HEK293 (cell line): ENCODE results near the gene RNF123.
A peak's percentile ranks its signal among the peaks of the same experiment; 100 is the strongest.

ENCODE experiments used
- GLIS1 ChIP-seq: fragments of 450-650 bp; formaldehyde crosslinking; IDR thresholded peaks from 2 replicates; pipeline ENCODE4 v1.5.1; 2016; ENCODE audit warnings: missing biosample characterization, missing genetic modification characterization
- HOXA7 ChIP-seq: sonication (generic); formaldehyde crosslinking; IDR thresholded peaks from 2 replicates; pipeline ENCODE4 v1.8.1; 2022; ENCODE audit warnings: missing genetic modification reagents, borderline replicate concordance
- KLF10 ChIP-seq: fragments of 450-650 bp; IDR thresholded peaks from 2 replicates; pipeline ENCODE4 v1.5.1; 2018; ENCODE audit warnings: missing biosample characterization, mild to moderate bottlenecking, missing genetic modification characterization
- SALL2 ChIP-seq: fragments of 450-650 bp; formaldehyde crosslinking; IDR thresholded peaks from 2 replicates; pipeline ENCODE4 v1.5.0; 2017; ENCODE audit warnings: missing biosample characterization, mild to moderate bottlenecking, missing genetic modification characterization, borderline replicate concordance
- SP2 ChIP-seq: fragments of 450-650 bp; formaldehyde crosslinking; IDR thresholded peaks from 2 replicates; pipeline ENCODE4 v1.5.1; 2016; ENCODE audit warnings: missing biosample characterization, missing genetic modification characterization
- SP7 ChIP-seq: fragments of 450-650 bp; formaldehyde crosslinking; IDR thresholded peaks from 2 replicates; pipeline ENCODE4 v1.5.1; 2016; ENCODE audit warnings: missing biosample characterization, missing genetic modification characterization
- ZBTB1 ChIP-seq: fragments of 450-650 bp; formaldehyde crosslinking; IDR thresholded peaks from 2 replicates; pipeline ENCODE4 v1.5.1; 2016; ENCODE audit warnings: missing biosample characterization, missing genetic modification characterization
- ZBTB20 ChIP-seq: fragments of 450-650 bp; formaldehyde crosslinking; IDR thresholded peaks from 2 replicates; pipeline ENCODE4 v1.5.1; 2016; ENCODE audit warnings: missing biosample characterization, missing genetic modification characterization
- ZBTB26 ChIP-seq: fragments of 450-650 bp; formaldehyde crosslinking; optimal IDR thresholded peaks from 2 replicates; pipeline ENCODE3; 2016; ENCODE audit warnings: missing biosample characterization, mild to moderate bottlenecking, missing genetic modification characterization
- ZNF138 ChIP-seq: fragments of 450-650 bp; formaldehyde crosslinking; IDR thresholded peaks from 2 replicates; pipeline ENCODE4 v1.5.1; 2016; ENCODE audit warnings: missing biosample characterization, missing genetic modification characterization, borderline replicate concordance
- ZNF2 ChIP-seq: fragments of 450-650 bp; formaldehyde crosslinking; IDR thresholded peaks from 2 replicates; pipeline ENCODE4 v1.5.1; 2016; ENCODE audit warnings: missing biosample characterization, missing genetic modification characterization
- ZNF214 ChIP-seq: fragments of 450-650 bp; formaldehyde crosslinking; IDR thresholded peaks from 2 replicates; pipeline ENCODE4 v1.5.1; 2017; ENCODE audit warnings: missing biosample characterization, mild to moderate bottlenecking, missing genetic modification characterization, borderline replicate concordance
- ZNF239 ChIP-seq: fragments of 450-650 bp; formaldehyde crosslinking; IDR thresholded peaks from 2 replicates; pipeline ENCODE4 v1.5.1; 2016; ENCODE audit warnings: missing biosample characterization, missing genetic modification characterization
- ZNF324 ChIP-seq: fragments of 450-650 bp; formaldehyde crosslinking; IDR thresholded peaks from 2 replicates; pipeline ENCODE4 v1.5.1; 2016; ENCODE audit warnings: missing biosample characterization, missing genetic modification characterization
- ZNF48 ChIP-seq: fragments of 450-650 bp; formaldehyde crosslinking; IDR thresholded peaks from 2 replicates; pipeline ENCODE4 v1.5.1; 2016; ENCODE audit warnings: missing biosample characterization, missing genetic modification characterization
- ZNF501 ChIP-seq: fragments of 450-650 bp; formaldehyde crosslinking; IDR thresholded peaks from 2 replicates; pipeline ENCODE4 v1.5.1; 2016; ENCODE audit warnings: missing biosample characterization, missing genetic modification characterization
- ZNF518A ChIP-seq: fragments of 450-650 bp; formaldehyde crosslinking; conservative IDR thresholded peaks from 2 replicates; pipeline ENCODE4 v1.5.1; 2016; ENCODE audit warnings: low read depth, missing biosample characterization, missing genetic modification characterization
- ZNF521 ChIP-seq: fragments of 450-650 bp; formaldehyde crosslinking; IDR thresholded peaks from 2 replicates; pipeline ENCODE4 v1.5.1; 2017; ENCODE audit warnings: missing biosample characterization, mild to moderate bottlenecking, missing genetic modification characterization
- ZNF558 ChIP-seq: fragments of 450-650 bp; formaldehyde crosslinking; IDR thresholded peaks from 2 replicates; pipeline ENCODE4 v1.5.1; 2016; ENCODE audit warnings: missing biosample characterization, missing genetic modification characterization
- ZNF670 ChIP-seq: fragments of 450-650 bp; formaldehyde crosslinking; IDR thresholded peaks from 2 replicates; pipeline ENCODE4 v1.5.1; 2016; ENCODE audit warnings: missing biosample characterization, missing genetic modification characterization, low read depth
- TF ChIP-seq, protein P1 (sequence below): fragments of 450-650 bp; formaldehyde crosslinking; IDR thresholded peaks from 2 replicates; pipeline ENCODE4 v1.5.1; 2017; ENCODE audit warnings: missing biosample characterization, missing genetic modification characterization
- TF ChIP-seq, protein P2 (sequence below): fragments of 450-650 bp; formaldehyde crosslinking; IDR thresholded peaks from 2 replicates; pipeline ENCODE4 v1.5.1; 2016; ENCODE audit warnings: missing biosample characterization, missing genetic modification characterization
- TF ChIP-seq, protein P3 (sequence below): fragments of 450-650 bp; formaldehyde crosslinking; IDR thresholded peaks from 2 replicates; pipeline ENCODE4 v1.5.1; 2016; ENCODE audit warnings: missing biosample characterization, missing genetic modification characterization
- TF ChIP-seq, protein P4 (sequence below): fragments of 450-650 bp; formaldehyde crosslinking; IDR thresholded peaks from 2 replicates; pipeline ENCODE4 v1.5.1; 2016; ENCODE audit warnings: missing biosample characterization, missing genetic modification characterization, borderline replicate concordance

RNF123 gene

DNA sequence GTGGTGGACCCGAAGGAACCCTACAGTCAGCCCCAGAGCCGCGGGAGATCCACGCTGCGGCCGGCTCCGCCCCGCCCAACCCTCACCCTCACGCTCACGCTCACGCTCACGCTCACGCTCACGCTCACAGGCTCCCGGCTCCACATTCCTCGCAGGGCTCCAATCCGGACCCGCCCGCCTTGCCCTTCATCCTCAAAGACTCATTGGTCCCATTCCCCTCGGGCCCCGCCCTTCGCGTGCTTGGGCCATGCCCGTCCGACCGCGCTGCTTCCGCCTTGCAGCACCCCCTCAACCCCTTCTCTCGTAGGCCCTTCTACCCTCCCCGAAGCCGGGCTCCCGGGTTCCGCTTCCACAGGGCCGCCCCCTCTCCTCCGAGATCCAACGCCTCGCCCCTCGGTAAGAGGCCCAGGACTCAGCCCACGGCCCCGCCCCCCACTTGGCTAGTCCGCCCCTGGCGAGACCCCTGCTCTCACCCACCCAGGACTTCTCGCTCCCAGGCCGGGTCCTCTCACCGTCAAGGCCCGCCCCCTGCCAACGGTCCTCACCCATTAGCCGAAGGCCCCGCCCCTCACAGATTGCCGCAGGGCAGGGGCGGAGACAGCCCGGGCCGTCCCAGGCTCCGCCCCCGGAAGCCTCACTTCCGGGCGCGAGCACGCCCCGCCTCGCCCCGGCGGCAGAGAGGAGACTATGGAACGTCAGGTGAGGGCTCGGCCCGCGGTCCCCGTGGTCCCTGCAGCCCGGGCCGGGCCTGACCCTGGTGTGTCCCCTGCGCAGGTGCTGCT lies 15.5 kb upstream of the RNF123 start, which contains the start of gene APEH (continued):
- TF ChIP-seq ZNF518A (tag by site-specific recombination) (peak; percentile 45), ZNF239 (tag by site-specific recombination) (no peak), ZBTB26 (tag by site-specific recombination) (peak; percentile 82), ZBTB20 (tag by site-specific recombination) (peak; percentile 100), ZNF521 (tag by site-specific recombination) (no peak), ZNF501 (peak; percentile 78), ZNF670 (tag by site-specific recombination) (no peak), SP7 (tag by site-specific recombination) (peak; percentile 73), HOXA7 (CRISPR knock-in tag) (no peak), ZNF138 (no peak), KLF10 (tag by site-specific recombination) (peak; percentile 64), ZNF48 (no peak), ZNF2 (peak; percentile 57; the same call in 1 of the 2 replicates), ZNF558 (tag by site-specific recombination) (no peak), ZNF324 (0 out of 2 replicates have a peak, but pooled peaks have one; percentile 36), ZBTB1 (no peak), ZNF214 (tag by site-specific recombination) (no peak), GLIS1 (peak; percentile 76), SALL2 (tag by site-specific recombination) (no peak), SP2 (tag by site-specific recombination) (peak; percentile 94)
- TF ChIP-seq, protein P1, sequence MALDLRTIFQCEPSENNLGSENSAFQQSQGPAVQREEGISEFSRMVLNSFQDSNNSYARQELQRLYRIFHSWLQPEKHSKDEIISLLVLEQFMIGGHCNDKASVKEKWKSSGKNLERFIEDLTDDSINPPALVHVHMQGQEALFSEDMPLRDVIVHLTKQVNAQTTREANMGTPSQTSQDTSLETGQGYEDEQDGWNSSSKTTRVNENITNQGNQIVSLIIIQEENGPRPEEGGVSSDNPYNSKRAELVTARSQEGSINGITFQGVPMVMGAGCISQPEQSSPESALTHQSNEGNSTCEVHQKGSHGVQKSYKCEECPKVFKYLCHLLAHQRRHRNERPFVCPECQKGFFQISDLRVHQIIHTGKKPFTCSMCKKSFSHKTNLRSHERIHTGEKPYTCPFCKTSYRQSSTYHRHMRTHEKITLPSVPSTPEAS: no peak
- TF ChIP-seq, protein P2, sequence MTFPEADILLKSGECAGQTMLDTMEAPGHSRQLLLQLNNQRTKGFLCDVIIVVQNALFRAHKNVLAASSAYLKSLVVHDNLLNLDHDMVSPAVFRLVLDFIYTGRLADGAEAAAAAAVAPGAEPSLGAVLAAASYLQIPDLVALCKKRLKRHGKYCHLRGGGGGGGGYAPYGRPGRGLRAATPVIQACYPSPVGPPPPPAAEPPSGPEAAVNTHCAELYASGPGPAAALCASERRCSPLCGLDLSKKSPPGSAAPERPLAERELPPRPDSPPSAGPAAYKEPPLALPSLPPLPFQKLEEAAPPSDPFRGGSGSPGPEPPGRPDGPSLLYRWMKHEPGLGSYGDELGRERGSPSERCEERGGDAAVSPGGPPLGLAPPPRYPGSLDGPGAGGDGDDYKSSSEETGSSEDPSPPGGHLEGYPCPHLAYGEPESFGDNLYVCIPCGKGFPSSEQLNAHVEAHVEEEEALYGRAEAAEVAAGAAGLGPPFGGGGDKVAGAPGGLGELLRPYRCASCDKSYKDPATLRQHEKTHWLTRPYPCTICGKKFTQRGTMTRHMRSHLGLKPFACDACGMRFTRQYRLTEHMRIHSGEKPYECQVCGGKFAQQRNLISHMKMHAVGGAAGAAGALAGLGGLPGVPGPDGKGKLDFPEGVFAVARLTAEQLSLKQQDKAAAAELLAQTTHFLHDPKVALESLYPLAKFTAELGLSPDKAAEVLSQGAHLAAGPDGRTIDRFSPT (tag by site-specific recombination): peak; percentile 92
- TF ChIP-seq, protein P3, sequence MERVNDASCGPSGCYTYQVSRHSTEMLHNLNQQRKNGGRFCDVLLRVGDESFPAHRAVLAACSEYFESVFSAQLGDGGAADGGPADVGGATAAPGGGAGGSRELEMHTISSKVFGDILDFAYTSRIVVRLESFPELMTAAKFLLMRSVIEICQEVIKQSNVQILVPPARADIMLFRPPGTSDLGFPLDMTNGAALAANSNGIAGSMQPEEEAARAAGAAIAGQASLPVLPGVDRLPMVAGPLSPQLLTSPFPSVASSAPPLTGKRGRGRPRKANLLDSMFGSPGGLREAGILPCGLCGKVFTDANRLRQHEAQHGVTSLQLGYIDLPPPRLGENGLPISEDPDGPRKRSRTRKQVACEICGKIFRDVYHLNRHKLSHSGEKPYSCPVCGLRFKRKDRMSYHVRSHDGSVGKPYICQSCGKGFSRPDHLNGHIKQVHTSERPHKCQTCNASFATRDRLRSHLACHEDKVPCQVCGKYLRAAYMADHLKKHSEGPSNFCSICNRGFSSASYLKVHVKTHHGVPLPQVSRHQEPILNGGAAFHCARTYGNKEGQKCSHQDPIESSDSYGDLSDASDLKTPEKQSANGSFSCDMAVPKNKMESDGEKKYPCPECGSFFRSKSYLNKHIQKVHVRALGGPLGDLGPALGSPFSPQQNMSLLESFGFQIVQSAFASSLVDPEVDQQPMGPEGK (tag by site-specific recombination): peak; percentile 94
- TF ChIP-seq, protein P4, sequence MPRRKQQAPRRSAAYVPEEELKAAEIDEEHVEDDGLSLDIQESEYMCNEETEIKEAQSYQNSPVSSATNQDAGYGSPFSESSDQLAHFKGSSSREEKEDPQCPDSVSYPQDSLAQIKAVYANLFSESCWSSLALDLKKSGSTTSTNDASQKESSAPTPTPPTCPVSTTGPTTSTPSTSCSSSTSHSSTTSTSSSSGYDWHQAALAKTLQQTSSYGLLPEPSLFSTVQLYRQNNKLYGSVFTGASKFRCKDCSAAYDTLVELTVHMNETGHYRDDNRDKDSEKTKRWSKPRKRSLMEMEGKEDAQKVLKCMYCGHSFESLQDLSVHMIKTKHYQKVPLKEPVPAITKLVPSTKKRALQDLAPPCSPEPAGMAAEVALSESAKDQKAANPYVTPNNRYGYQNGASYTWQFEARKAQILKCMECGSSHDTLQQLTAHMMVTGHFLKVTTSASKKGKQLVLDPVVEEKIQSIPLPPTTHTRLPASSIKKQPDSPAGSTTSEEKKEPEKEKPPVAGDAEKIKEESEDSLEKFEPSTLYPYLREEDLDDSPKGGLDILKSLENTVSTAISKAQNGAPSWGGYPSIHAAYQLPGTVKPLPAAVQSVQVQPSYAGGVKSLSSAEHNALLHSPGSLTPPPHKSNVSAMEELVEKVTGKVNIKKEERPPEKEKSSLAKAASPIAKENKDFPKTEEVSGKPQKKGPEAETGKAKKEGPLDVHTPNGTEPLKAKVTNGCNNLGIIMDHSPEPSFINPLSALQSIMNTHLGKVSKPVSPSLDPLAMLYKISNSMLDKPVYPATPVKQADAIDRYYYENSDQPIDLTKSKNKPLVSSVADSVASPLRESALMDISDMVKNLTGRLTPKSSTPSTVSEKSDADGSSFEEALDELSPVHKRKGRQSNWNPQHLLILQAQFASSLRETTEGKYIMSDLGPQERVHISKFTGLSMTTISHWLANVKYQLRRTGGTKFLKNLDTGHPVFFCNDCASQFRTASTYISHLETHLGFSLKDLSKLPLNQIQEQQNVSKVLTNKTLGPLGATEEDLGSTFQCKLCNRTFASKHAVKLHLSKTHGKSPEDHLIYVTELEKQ (tag by site-specific recombination): no peak
